MM.1S (cell line): Measurements from ENCODE around the gene TTC19.
"Not testable (repeated sequence)": the region's sequence is repeated elsewhere in the genome, so short reads cannot be mapped to it uniquely, and the experiment has no call there.

Source experiments
- DNase-seq: peaks from one replicate; pipeline ENCODE4 v3.0.0-alpha.2; 2015
- H2AFZ ChIP-seq: fragments of 300-600 bp; sonication (generic); 2 replicates; pipeline ENCODE4 v1.6.0; 2016; ENCODE audit warnings: antibody characterized with exemption, low read length
- H3F3A ChIP-seq: fragments of 300-600 bp; sonication (generic); 2 replicates; pipeline ENCODE4 v1.6.1; 2016; ENCODE audit warnings: mild to moderate bottlenecking, antibody characterized with exemption, low read length, moderate library complexity, mixed read lengths; ENCODE audit not compliant: insufficient read depth
- H3K27ac ChIP-seq: fragments of 300-600 bp; sonication (generic); 2 replicates; pipeline ENCODE4 v1.5.1; 2016; ENCODE audit warnings: mild to moderate bottlenecking, low read length
- H3K27me3 ChIP-seq: fragments of 300-600 bp; sonication (generic); replicated peaks from 2 replicates; pipeline ENCODE4 v1.6.0; 2016; ENCODE audit warnings: low read length; ENCODE audit not compliant: insufficient read depth
- H3K36me3 ChIP-seq: fragments of 300-600 bp; sonication (generic); replicated peaks from 2 replicates; pipeline ENCODE4 v1.6.1; 2016; ENCODE audit warnings: mild to moderate bottlenecking, low read length, mixed read lengths; ENCODE audit not compliant: insufficient read depth
- H3K4me1 ChIP-seq: fragments of 300-600 bp; sonication (generic); 2 replicates; pipeline ENCODE4 v1.6.1; 2016; ENCODE audit warnings: low read length, mixed read lengths
- H3K4me2 ChIP-seq: fragments of 300-600 bp; sonication (generic); 2 replicates; pipeline ENCODE4 v1.6.0; 2016; ENCODE audit warnings: low read depth, low read length
- H3K4me3 ChIP-seq: fragments of 300-600 bp; sonication (generic); 2 replicates; pipeline ENCODE4 v1.5.1; 2016; ENCODE audit warnings: low read length, mixed read lengths
- H3K79me2 ChIP-seq: fragments of 300-600 bp; sonication (generic); 2 replicates; pipeline ENCODE4 v1.6.1; 2016; ENCODE audit warnings: mixed run types, low read length, mixed read lengths
- H3K9ac ChIP-seq: fragments of 300-600 bp; sonication (generic); 2 replicates; pipeline ENCODE4 v1.6.1; 2016; ENCODE audit warnings: low read length, mixed read lengths
- H3K9me2 ChIP-seq: fragments of 300-600 bp; sonication (generic); replicated peaks from 2 replicates; pipeline ENCODE4 v1.6.1; 2016; ENCODE audit warnings: mild to moderate bottlenecking, low read length, mixed read lengths; ENCODE audit not compliant: insufficient read depth
- H3K9me3 ChIP-seq: fragments of 300-600 bp; sonication (generic); replicated peaks from 2 replicates; pipeline ENCODE4 v1.6.1; 2016; ENCODE audit warnings: mild to moderate bottlenecking, low read length, mixed read lengths; ENCODE audit not compliant: insufficient read depth
- H4K20me1 ChIP-seq: fragments of 300-600 bp; sonication (generic); 2 replicates; pipeline ENCODE4 v1.6.1; 2016; ENCODE audit warnings: mild to moderate bottlenecking, low read length, moderate library complexity, mixed read lengths; ENCODE audit not compliant: insufficient read depth
- CTCF ChIP-seq: fragments of 300-600 bp; sonication (generic); IDR thresholded peaks from 2 replicates; pipeline ENCODE4 v1.5.1; 2016; ENCODE audit warnings: antibody characterized with exemption, low read length, mixed read lengths
- EZH2 ChIP-seq: fragments of 300-600 bp; sonication (generic); optimal IDR thresholded peaks from 2 replicates; pipeline ENCODE3; 2017; ENCODE audit warnings: low read depth, mild to moderate bottlenecking, antibody characterized with exemption, low read length, mixed read lengths
- EZH2phosphoT487 ChIP-seq: fragments of 300-600 bp; sonication (generic); IDR thresholded peaks from 2 replicates; pipeline ENCODE4 v1.6.1; 2018; ENCODE audit warnings: antibody characterized with exemption, low read length

The TTC19 gene

GRCh38 chr17:16052486-16052885 is 52.9 kb downstream of the TTC19 start:
- no peaks in the 10 kb centered on the region for H3F3A ChIP-seq
- 0 out of 2 replicates have a peak, but pooled peaks cover 3% of the 10 kb centered on the region for H3K79me2 ChIP-seq
- H3K4me1 ChIP-seq = no peaks in the 10 kb centered on the region
- no peaks in the 10 kb centered on the region for H3K9me2 ChIP-seq
- TF ChIP-seq EZH2 (no peak), EZH2phosphoT487 (no peak), CTCF (no peak)
- peaks cover 3% of the 10 kb centered on the region for H3K36me3 ChIP-seq
- no peak for DNase-seq
- H3K27me3 ChIP-seq = no peaks in the 10 kb centered on the region
- no peaks in the 10 kb centered on the region for H3K9me3 ChIP-seq
- no peak overlapping the region for H3K9ac ChIP-seq
- no peak overlapping the region for H2AFZ ChIP-seq
- H4K20me1 ChIP-seq = no peaks in the 10 kb centered on the region
- H3K4me3 ChIP-seq = no peak overlapping the region
- H3K27ac ChIP-seq = no peak overlapping the region
- no peak overlapping the region for H3K4me2 ChIP-seq

GRCh38 chr17:16055139-16055538 is 55.5 kb downstream of the TTC19 start:
- not testable (repeated sequence) for H3F3A ChIP-seq, H3K4me1 ChIP-seq, H3K9ac ChIP-seq, H3K9me3 ChIP-seq, H3K79me2 ChIP-seq, H3K4me2 ChIP-seq, H4K20me1 ChIP-seq, H2AFZ ChIP-seq, H3K4me3 ChIP-seq, H3K9me2 ChIP-seq, H3K27ac ChIP-seq, H3K36me3 ChIP-seq, H3K27me3 ChIP-seq, DNase-seq

- Histone ChIP-seq H2AFZ (no peak overlapping the region), H4K20me1 (no peaks in the 10 kb centered on the region), H3K79me2 (no peaks in the 10 kb centered on the region), H3F3A (no peaks in the 10 kb centered on the region), H3K9me3 (no peaks in the 10 kb centered on the region), H3K4me2 (no peak overlapping the region), H3K9ac (no peak overlapping the region), H3K4me1 (no peaks in the 10 kb centered on the region), H3K9me2 (no peaks in the 10 kb centered on the region), H3K27ac (no peak overlapping the region), H3K27me3 (no peaks in the 10 kb centered on the region), H3K36me3 (no peaks in the 10 kb centered on the region; the same call in 1 of the 2 replicates), H3K4me3 (no peak overlapping the region)
- TF ChIP-seq CTCF = no peak
- no peak for TF ChIP-seq EZH2phosphoT487
- TF ChIP-seq EZH2 = no peak
- DNase-seq = no peak
These were observed 62.0 kb downstream of the TTC19 start for GRCh38 chr17:16061631-16062030.

- Histone ChIP-seq H3K9me3 (no peaks in the 10 kb centered on the region), H3K79me2 (no peaks in the 10 kb centered on the region), H3K36me3 (0 out of 2 replicates have a peak, but pooled peaks cover under 1% of the 10 kb centered on the region), H4K20me1 (no peaks in the 10 kb centered on the region), H3K4me2 (no peak overlapping the region), H2AFZ (no peak overlapping the region), H3K27ac (no peak overlapping the region), H3K27me3 (no peaks in the 10 kb centered on the region), H3K9ac (no peak overlapping the region), H3K4me3 (no peak overlapping the region), H3F3A (no peaks in the 10 kb centered on the region), H3K4me1 (no peaks in the 10 kb centered on the region), H3K9me2 (no peaks in the 10 kb centered on the region)
- TF ChIP-seq EZH2 (no peak), CTCF (no peak), EZH2phosphoT487 (no peak)
- DNase-seq = no peak
These were observed 66.5 kb downstream of the TTC19 start for GRCh38 chr17:16066125-16066524.
